ENCODE measurements around the gene TNIP2.
"Not testable (repeated sequence)": the region's sequence is repeated elsewhere in the genome, so short reads cannot be mapped to it uniquely, and the experiment has no call there.

TNIP2 gene

DNA sequence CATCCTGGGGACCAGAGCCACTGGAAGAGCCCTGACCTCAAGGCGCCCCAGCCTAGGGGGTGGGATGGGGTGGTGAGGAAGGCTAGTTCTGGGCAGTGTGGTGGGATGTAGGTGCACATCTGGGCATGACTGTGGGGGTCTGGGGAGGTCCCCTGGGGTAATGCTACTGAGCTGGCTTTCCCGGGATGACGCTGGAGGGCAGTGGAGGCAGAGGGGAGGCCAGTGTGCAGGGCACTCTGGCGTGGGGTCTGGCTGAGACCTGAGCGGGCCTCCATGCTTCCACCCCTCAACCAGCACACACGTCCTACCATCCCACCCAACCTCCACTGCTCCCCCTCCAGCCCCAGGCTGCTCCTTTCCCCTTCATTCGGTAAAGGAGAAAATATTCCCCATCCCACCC lies 32.0 kb upstream of the TNIP2 start:
- TF ChIP-seq, protein P1, sequence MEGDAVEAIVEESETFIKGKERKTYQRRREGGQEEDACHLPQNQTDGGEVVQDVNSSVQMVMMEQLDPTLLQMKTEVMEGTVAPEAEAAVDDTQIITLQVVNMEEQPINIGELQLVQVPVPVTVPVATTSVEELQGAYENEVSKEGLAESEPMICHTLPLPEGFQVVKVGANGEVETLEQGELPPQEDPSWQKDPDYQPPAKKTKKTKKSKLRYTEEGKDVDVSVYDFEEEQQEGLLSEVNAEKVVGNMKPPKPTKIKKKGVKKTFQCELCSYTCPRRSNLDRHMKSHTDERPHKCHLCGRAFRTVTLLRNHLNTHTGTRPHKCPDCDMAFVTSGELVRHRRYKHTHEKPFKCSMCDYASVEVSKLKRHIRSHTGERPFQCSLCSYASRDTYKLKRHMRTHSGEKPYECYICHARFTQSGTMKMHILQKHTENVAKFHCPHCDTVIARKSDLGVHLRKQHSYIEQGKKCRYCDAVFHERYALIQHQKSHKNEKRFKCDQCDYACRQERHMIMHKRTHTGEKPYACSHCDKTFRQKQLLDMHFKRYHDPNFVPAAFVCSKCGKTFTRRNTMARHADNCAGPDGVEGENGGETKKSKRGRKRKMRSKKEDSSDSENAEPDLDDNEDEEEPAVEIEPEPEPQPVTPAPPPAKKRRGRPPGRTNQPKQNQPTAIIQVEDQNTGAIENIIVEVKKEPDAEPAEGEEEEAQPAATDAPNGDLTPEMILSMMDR (IDR thresholded peaks at IDR 0.05; ENCODE audit: low read depth, low read length) = no peak

DNA sequence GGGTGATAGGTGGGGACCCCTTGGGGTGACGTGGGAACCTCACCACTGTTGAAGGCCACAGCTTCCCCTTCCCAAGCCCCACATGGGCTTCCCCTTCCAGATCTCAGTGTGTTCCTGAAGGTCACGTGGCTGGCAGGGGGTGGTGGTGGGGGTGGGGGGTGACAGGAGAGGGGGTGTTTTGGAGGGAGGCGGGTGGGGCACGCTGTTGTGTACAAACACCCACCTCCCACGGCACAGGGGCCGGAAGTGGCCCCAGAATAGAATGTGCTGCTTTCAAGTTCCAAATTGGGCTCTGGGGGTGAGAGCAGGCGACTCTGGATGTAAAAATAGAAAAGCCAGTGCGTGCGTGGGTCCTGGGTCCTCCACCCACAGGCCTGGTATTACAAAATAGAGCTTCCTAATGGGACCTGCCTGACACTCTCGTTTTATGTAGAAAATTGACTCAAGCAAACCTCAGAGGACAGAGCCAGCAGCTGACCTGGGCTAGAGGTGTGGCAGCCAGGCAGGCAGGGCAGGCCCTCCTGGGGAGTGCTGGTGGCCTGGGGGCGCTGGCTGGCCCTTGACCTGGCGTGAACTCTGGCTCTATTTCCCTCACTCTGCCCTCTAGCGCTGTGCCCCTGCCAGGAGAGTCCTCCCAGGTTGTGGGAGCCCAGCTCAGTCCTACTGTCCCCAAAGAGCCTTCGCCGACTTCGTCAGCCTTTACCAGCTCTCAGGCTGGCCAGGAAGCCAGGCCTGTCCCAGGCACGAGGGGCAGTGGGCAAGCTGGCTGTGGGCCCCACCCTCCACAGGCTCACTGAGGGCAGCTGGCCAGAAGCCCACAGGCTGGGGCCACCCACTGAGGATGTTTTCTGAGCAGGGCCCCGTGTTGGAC lies 31.3 kb upstream of the TNIP2 start:
- TF ChIP-seq, protein P1 (IDR thresholded peaks at IDR 0.05; ENCODE audit: low read depth, low read length) = no peak
- no peak for DNase-seq (ENCODE audit: extremely low read depth, low read depth)

More for the DNA sequence above, 32.0 kb upstream of the TNIP2 start:
- no peak for DNase-seq (ENCODE audit: extremely low read depth, low read depth)

DNA sequence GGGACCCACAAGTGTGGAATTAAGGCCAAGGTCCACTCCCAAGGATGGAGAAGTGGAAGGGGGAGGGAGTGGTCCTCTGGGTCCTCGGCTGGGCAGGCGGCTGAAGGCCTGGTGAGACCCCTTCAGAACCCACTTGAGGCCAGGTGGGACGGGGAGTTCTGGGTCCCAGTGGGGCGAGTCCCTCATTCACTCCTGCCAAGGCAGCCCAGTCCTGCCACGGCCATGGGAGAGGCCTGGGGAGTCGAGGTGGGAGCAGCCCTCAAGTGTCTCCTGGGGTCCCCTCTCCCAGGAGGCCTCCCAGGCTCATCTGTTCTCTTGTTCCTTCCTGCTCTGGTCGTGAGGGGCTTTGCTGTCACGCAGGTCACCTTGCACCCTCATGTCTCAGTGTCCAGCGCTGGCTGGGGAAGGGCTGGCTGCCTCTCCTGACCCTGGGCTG lies 30.7 kb upstream of the TNIP2 start:
- DNase-seq (ENCODE audit: extremely low read depth, low read depth) = no peak
- TF ChIP-seq, protein P1 (IDR thresholded peaks at IDR 0.05; ENCODE audit: low read depth, low read length) = no peak

DNA sequence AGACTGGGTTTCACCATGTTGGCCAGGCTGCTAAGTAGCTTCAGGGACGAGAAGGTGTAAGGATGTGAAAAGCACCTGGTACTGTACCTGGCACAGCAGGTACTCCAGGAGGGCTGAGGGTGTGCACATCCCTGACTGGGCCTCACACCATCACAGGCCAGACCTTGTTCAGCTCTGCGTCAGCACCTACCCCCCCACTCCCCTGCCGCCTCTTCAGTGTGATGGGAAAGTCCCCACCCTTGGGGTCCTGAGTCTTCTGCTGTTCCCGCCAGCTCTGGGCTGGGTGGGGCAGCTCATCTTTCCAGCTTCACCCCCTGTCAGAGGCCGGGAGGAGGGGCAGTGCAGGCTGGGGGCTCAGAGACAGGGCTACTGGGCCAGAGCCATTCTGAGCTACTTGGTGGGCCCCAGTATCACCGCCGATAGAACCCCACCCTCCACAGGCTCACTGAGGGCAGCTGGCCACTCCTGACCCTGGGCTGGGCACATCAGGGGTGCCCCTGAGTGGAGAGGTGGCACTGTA lies 30.1 kb upstream of the TNIP2 start:
- TF ChIP-seq, protein P1 (IDR thresholded peaks at IDR 0.05; ENCODE audit: low read depth, low read length) = no peak
- DNase-seq (ENCODE audit: extremely low read depth, low read depth) = no peak

- no peak for DNase-seq (ENCODE audit: extremely low read depth, low read depth)
- TF ChIP-seq, protein P1 (IDR thresholded peaks at IDR 0.05; ENCODE audit: low read depth, low read length) = no peak
These were observed 29.5 kb upstream of the TNIP2 start for GRCh38 chr4:2785613-2786012.

GRCh38 chr4:2783790-2784189 lies 27.7 kb upstream of the TNIP2 start:
- no peak for DNase-seq (ENCODE audit: extremely low read depth, low read depth)

DNA sequence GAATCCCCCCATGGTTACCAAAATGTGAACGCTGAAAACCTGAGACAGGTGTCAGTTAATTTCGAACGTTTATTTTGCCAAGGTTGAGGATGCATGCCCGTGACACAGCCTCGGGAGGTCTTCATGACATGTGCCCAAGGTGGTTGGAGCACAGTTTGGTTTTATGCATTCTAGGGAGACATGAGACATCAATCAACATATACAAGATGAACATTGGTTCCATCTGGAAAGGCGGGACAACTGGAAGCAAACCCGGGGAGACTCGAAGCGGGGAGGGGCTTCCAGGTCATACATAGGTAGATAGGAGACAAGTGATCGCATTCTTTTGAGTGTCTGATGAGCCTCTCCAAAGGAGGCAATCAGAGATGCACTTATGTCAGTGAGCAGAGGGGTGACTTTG lies 25.8 kb upstream of the TNIP2 start:
- no peak for DNase-seq (ENCODE audit: extremely low read depth, low read depth)
- TF ChIP-seq, protein P1 (IDR thresholded peaks at IDR 0.05; ENCODE audit: low read depth, low read length) = no peak

More at GRCh38 chr4:2783790-2784189, 27.7 kb upstream of the TNIP2 start:
- TF ChIP-seq, protein P1 (IDR thresholded peaks at IDR 0.05; ENCODE audit: low read depth, low read length) = no peak

GRCh38 chr4:2780643-2781042 lies 24.5 kb upstream of the TNIP2 start:
- DNase-seq (ENCODE audit: extremely low read depth, low read depth) = not testable (repeated sequence)

Data from AG09319 (cell line).